GM12872 (cell line): Measurements from ENCODE around the gene ATE1.

Experiments
- TF ChIP-seq, protein P1 (sequence below): IDR thresholded peaks from 3 replicates; pipeline ENCODE4 v1.5.1; 2011; ENCODE audit warnings: low read depth, mild to moderate bottlenecking, low read length, moderate library complexity; ENCODE audit not compliant: insufficient read depth

The ATE1 gene

DNA sequence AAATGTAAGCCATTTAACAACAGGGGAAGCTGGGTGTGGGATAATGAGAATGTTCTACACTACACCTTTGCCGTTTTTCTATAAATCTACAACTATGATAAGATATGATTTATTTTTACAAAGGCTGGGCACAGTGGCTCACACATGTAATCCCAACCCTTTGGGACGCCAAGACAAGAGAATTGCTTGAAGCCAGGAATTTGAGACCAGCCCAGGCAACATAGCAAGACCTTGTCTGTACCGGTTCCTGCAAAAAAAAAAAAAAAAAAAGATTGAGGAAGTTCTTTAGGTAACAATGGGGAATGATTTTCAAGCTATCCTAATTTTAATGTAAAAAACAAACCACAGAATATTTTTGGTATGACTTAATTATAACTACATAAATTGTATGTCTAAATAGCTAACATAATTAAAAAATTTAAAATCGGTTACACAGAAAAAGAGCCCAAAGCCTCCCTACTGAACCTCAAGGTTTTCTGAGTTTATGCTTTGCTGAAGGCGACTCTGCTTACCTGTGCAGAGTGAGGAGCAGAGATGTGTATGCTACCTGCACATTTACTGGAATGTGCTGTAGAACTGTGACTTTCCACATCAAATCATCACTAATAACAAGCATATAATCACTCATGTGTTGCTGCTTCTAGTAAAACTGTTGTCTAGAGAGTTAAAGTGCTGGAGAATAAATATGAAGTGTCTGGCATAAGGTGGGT is 163.4 kb downstream of the ATE1 start:
- TF ChIP-seq, protein P1, sequence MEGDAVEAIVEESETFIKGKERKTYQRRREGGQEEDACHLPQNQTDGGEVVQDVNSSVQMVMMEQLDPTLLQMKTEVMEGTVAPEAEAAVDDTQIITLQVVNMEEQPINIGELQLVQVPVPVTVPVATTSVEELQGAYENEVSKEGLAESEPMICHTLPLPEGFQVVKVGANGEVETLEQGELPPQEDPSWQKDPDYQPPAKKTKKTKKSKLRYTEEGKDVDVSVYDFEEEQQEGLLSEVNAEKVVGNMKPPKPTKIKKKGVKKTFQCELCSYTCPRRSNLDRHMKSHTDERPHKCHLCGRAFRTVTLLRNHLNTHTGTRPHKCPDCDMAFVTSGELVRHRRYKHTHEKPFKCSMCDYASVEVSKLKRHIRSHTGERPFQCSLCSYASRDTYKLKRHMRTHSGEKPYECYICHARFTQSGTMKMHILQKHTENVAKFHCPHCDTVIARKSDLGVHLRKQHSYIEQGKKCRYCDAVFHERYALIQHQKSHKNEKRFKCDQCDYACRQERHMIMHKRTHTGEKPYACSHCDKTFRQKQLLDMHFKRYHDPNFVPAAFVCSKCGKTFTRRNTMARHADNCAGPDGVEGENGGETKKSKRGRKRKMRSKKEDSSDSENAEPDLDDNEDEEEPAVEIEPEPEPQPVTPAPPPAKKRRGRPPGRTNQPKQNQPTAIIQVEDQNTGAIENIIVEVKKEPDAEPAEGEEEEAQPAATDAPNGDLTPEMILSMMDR = no peak

DNA sequence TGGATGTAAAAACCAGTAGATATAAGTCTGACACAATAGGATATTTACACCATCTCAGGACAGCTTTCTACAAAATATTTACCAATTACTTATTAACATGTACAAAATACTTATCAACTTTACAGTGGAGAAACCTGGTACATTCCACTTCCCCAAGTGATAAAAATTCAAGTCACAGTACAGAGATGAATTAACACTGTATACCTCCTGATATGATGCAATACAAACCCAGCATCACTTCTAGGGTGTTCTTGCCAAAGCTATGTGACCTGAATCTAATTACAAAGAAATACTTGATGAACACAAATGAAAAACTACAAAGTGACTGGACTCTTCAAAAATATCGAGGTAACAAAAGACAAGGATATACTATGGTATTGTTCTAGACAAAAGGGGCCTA is 173.2 kb downstream of the ATE1 start:
- TF ChIP-seq, protein P1 = no peak

DNA sequence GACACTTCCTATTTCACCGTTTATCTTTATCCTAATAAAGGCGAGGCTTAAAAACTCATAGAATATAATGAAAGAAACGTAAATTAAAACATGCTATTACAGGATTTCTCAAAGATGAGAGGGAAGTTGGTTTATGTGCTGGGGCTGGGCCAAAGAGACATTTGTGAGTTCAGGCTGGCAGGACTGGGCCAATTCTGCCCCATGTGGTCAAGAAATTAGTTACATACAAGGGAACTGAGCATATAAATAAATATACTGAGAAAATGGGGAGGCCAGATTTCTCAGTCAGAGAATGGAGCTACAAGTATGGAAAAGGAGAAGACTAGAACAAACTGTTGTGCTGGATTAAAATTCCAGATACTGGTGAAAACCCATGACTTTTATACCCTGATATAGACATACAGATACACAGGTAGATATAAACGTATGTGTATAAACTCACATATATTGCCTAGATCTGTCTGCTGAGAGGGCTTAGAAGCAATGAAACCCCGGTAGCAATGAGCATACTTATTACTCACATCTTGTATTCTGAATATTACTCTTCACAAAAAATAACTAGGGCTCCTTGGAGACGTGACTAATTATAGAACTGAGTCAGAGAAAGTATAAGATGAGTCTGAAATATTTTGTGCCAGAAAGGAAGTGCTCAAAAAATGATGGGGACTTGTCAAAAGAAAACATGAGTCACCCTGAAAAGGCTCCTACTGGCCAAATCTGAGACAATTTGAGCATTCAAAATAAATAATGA is 173.9 kb downstream of the ATE1 start:
- TF ChIP-seq, protein P1 = peak; percentile 24; the same call in 2 of the 3 replicates

DNA sequence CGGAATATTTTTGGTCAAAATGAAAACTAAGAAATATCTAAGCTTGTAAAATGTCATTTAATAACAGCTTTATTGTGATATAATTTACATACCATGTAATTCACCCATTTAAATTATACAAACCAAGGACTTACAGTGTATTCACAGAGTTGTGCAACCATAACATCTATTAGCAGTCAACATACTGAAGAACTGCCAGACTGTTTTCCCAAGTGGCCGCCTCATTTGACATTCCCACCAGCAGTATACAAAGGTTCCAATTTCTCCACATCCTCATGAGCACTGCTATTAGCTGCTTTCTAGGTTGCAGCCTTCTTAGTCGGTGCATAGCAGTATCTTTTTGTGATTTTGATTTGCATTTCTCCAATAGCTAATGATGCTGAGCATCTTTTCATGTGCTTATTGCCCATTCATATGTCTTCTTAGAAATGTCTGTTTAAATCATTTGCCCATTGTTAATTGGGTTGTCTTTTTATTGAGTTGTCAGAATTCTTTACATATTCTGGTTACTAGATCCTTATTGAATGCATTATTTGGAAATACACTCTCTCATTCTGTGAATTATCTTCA is 176.6 kb downstream of the ATE1 start:
- TF ChIP-seq, protein P1 = no peak

DNA sequence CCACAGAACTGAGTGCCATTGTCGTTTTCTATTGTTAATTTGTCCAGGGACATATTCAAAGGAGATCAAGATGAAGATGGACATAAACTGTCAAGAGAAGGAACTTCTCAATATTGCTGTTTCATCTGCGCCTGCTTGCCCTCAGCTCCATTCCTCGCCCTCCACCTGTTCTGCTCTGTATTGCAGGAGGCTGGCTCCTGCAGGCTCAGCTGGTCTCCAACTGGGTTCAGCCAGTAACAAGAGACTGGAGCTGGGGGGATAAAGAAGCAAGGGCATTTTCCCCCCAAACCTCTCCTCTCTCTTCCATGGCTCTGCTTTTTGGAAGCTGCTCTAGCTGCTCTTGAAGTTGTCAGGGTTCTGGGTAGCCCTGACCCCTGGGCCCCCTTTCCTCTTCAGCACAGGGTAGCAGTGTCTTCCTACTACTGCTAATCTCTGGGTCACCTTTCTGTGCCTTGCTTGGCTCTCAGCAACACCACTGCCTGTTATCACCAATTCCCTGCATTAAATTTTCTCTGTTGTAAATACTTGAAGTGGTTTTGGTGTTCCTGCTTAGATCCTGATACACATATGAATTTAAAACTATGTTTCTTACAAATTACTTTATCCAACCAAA is 180.6 kb downstream of the ATE1 start:
- TF ChIP-seq, protein P1 = no peak

DNA sequence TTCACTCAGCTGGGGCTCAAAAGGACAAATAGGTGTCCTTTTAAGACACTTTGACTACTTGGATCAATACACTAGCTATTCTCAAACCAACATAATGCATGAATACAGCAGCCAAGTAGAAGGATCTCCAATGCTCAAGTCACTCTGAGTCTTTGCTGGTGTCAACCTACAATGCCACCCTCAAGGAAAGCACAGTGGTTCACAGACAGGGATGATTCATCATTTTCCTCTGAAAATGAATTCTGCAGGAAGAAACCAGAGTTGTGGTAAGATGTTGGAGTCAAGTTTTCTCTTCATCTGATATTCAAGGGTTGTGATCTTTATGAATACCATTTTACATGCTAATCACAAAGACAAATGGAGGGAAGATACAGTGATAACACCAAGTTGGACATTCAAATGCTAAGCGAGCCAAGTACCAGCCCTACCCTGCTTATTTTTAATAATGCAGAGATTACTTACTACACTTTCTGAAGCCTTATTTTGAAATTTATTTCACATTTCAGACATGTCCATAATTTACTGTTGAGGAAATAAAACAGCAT is 186.5 kb downstream of the ATE1 start:
- TF ChIP-seq, protein P1 = no peak

DNA sequence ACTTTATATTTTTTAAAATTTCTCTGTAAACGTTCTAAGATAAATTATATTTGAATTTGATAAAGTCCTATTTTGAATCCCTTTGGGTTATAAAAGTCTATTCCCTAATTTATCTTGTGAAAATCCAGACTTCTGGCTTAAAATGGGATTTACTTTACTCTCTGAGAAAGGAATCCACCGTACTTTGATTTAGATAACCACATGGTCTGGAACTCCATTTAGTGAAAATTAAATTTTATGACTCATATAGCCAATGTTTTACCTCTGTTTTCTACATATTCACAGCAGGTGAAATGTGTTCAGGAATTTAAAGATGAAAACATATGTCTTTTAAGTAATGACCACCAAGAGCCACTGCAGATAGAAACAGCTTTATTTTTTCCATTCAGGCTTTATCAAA is 187.8 kb downstream of the ATE1 start:
- TF ChIP-seq, protein P1 = no peak
